ENCODE measurements around the gene CPTP.

DNA sequence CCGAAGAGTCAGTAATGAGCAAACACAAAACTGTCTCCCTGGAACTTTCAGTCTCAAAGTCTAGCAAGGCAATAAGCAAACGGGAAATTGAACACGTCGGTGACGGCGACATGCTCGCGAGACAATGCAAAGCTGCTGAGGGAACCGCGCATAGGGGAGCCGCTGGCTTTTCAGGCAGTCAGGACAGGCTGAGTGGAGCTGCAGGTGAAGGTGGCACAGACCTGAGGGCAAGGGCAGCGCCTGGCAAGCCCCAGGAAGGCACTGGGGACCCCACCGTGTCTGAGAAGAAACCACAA lies 5.0 kb upstream of the CPTP start:
- TF ChIP-seq ZNF274 (IDR thresholded peaks at IDR 0.05; ENCODE audit: low read depth, low read length) (no peak), SUZ12 (IDR thresholded peaks at IDR 0.05; ENCODE audit: extremely low read depth, insufficient read depth, insufficient read length) (no peak), YY1 (IDR thresholded peaks at IDR 0.05; ENCODE audit: insufficient read depth, insufficient read length) (no peak)
